ENCODE results near the gene PEX14.

Gene PEX14

GRCh38 chr1:10557714-10558113 is 83.0 kb downstream of the PEX14 start:
- TF ChIP-seq TAF1 (IDR thresholded peaks at IDR 0.05; ENCODE audit: borderline replicate concordance, insufficient read depth, low read length): no peak
- TF ChIP-seq REST (IDR thresholded peaks at IDR 0.05; ENCODE audit: insufficient read depth in 1 of 2, low read depth in 2 of 2, low read length in 2 of 2): no peak
- no peak for TF ChIP-seq SIN3A (IDR thresholded peaks at IDR 0.05; ENCODE audit: borderline replicate concordance, insufficient read depth, low read length)
- TF ChIP-seq POLR2AphosphoS5 (IDR thresholded peaks at IDR 0.05; ENCODE audit: low read depth, low read length): no peak
- TF ChIP-seq FOXP2 (optimal IDR thresholded peaks at IDR 0.05; ENCODE audit: borderline replicate concordance, extremely low read depth, extremely low read length, insufficient read depth): no peak

- TF ChIP-seq POLR2AphosphoS5 (IDR thresholded peaks at IDR 0.05; ENCODE audit: low read depth, low read length): no peak
- TF ChIP-seq REST (IDR thresholded peaks at IDR 0.05; ENCODE audit: insufficient read depth in 1 of 2, low read depth in 2 of 2, low read length in 2 of 2): no peak
- no peak for TF ChIP-seq FOXP2 (optimal IDR thresholded peaks at IDR 0.05; ENCODE audit: borderline replicate concordance, extremely low read depth, extremely low read length, insufficient read depth)
- TF ChIP-seq TAF1 (IDR thresholded peaks at IDR 0.05; ENCODE audit: borderline replicate concordance, insufficient read depth, low read length): no peak
- TF ChIP-seq SIN3A (IDR thresholded peaks at IDR 0.05; ENCODE audit: borderline replicate concordance, insufficient read depth, low read length): no peak
Measured at GRCh38 chr1:10559386-10559785, 84.6 kb downstream of the PEX14 start.

- TF ChIP-seq FOXP2 (optimal IDR thresholded peaks at IDR 0.05; ENCODE audit: borderline replicate concordance, extremely low read depth, extremely low read length, insufficient read depth): no peak
- no peak for TF ChIP-seq SIN3A (IDR thresholded peaks at IDR 0.05; ENCODE audit: borderline replicate concordance, insufficient read depth, low read length)
- no peak for TF ChIP-seq POLR2AphosphoS5 (IDR thresholded peaks at IDR 0.05; ENCODE audit: low read depth, low read length)
- no peak for TF ChIP-seq REST (IDR thresholded peaks at IDR 0.05; ENCODE audit: insufficient read depth in 1 of 2, low read depth in 2 of 2, low read length in 2 of 2)
- TF ChIP-seq TAF1 (IDR thresholded peaks at IDR 0.05; ENCODE audit: borderline replicate concordance, insufficient read depth, low read length): no peak
Measured at GRCh38 chr1:10561497-10561896, 86.7 kb downstream of the PEX14 start.

GRCh38 chr1:10561955-10562354 is 87.2 kb downstream of the PEX14 start:
- no peak for TF ChIP-seq TAF1 (IDR thresholded peaks at IDR 0.05; ENCODE audit: borderline replicate concordance, insufficient read depth, low read length)
- no peak for TF ChIP-seq FOXP2 (optimal IDR thresholded peaks at IDR 0.05; ENCODE audit: borderline replicate concordance, extremely low read depth, extremely low read length, insufficient read depth)
- TF ChIP-seq POLR2AphosphoS5 (IDR thresholded peaks at IDR 0.05; ENCODE audit: low read depth, low read length): no peak
- TF ChIP-seq SIN3A (IDR thresholded peaks at IDR 0.05; ENCODE audit: borderline replicate concordance, insufficient read depth, low read length): no peak
- no peak for TF ChIP-seq REST (IDR thresholded peaks at IDR 0.05; ENCODE audit: insufficient read depth in 1 of 2, low read depth in 2 of 2, low read length in 2 of 2)

GRCh38 chr1:10564063-10564462 is 89.3 kb downstream of the PEX14 start:
- TF ChIP-seq REST (IDR thresholded peaks at IDR 0.05; ENCODE audit: insufficient read depth in 1 of 2, low read depth in 2 of 2, low read length in 2 of 2) (no peak), TAF1 (IDR thresholded peaks at IDR 0.05; ENCODE audit: borderline replicate concordance, insufficient read depth, low read length) (no peak), FOXP2 (optimal IDR thresholded peaks at IDR 0.05; ENCODE audit: borderline replicate concordance, extremely low read depth, extremely low read length, insufficient read depth) (no peak), POLR2AphosphoS5 (IDR thresholded peaks at IDR 0.05; ENCODE audit: low read depth, low read length) (no peak), SIN3A (IDR thresholded peaks at IDR 0.05; ENCODE audit: borderline replicate concordance, insufficient read depth, low read length) (no peak)
